HG03521 (cell line): ENCODE measurements around the gene ZNF560.
A peak's percentile ranks its signal among the peaks of the same experiment; 100 is the strongest.

Experiments used
- ATAC-seq: cut with Tn5 transposase; IDR thresholded peaks from one replicate; pipeline ENCODE4 v1.9.1; 2021; ENCODE audit warnings: mild to moderate bottlenecking, moderate library complexity; ENCODE audit not compliant: unreplicated experiment

ZNF560 gene

GRCh38 chr19:9436358-9436757 lies 62.1 kb downstream of the ZNF560 start:
- no peak for ATAC-seq

GRCh38 chr19:9435279-9436268 lies 62.8 kb downstream of the ZNF560 start, which contains the start of gene ZNF266:
ZNF266 (minus strand) TSS chr19:9435573; CDS start chr19:9420089, 15,484 bp downstream.
- peak; percentile 88 for ATAC-seq

GRCh38 chr19:9431475-9431874 lies 66.9 kb downstream of the ZNF560 start:
- no peak for ATAC-seq

- no peak for ATAC-seq
These were observed 68.0 kb downstream of the ZNF560 start for GRCh38 chr19:9430444-9430843.

- ATAC-seq = no peak
These were observed 70.5 kb downstream of the ZNF560 start for GRCh38 chr19:9427941-9428340.
